MM.1S (cell line): ENCODE measurements around the gene CCDC90B.

Source experiments
- EZH2 ChIP-seq: fragments of 300-600 bp; sonication (generic); optimal IDR thresholded peaks from 2 replicates; pipeline ENCODE3; 2017; ENCODE audit warnings: low read depth, mild to moderate bottlenecking, antibody characterized with exemption, low read length, mixed read lengths
- EZH2phosphoT487 ChIP-seq: fragments of 300-600 bp; sonication (generic); IDR thresholded peaks from 2 replicates; pipeline ENCODE4 v1.6.1; 2018; ENCODE audit warnings: antibody characterized with exemption, low read length
- TF ChIP-seq, protein P1 (sequence below): fragments of 300-600 bp; sonication (generic); IDR thresholded peaks from 2 replicates; pipeline ENCODE4 v1.5.1; 2016; ENCODE audit warnings: antibody characterized with exemption, low read length, mixed read lengths

DNA sequence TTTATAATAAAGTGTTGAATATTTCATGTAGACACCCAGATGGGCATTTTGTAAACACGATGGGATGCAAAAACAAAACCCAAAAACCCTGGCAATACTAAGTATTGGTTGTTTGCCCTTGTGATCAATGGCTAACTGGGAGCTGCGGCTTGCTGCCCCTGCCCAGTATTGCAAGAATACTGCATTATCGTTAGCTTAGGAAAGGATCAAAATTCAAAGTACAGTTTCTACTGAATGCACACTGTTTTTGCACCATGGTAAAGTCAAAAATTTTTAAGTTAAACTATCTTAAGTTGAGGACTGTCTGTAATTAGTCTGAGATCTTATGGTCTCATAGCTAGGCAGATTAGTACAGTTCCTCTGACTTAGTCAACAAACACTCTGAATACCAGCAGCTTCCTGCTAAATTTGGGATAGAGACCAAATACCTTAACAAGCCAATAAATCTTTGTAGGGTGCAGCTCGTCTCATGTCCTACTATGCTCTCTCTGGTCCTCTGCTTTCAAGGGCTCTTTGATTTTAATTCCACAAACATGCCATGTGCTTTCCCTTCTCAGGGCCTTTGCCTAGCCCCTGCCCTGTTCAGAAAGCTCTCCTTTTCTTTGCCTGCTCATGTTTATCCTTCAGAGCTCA, 4.0 kb downstream of the CCDC90B start:
- no peak for TF ChIP-seq EZH2
- TF ChIP-seq, protein P1, sequence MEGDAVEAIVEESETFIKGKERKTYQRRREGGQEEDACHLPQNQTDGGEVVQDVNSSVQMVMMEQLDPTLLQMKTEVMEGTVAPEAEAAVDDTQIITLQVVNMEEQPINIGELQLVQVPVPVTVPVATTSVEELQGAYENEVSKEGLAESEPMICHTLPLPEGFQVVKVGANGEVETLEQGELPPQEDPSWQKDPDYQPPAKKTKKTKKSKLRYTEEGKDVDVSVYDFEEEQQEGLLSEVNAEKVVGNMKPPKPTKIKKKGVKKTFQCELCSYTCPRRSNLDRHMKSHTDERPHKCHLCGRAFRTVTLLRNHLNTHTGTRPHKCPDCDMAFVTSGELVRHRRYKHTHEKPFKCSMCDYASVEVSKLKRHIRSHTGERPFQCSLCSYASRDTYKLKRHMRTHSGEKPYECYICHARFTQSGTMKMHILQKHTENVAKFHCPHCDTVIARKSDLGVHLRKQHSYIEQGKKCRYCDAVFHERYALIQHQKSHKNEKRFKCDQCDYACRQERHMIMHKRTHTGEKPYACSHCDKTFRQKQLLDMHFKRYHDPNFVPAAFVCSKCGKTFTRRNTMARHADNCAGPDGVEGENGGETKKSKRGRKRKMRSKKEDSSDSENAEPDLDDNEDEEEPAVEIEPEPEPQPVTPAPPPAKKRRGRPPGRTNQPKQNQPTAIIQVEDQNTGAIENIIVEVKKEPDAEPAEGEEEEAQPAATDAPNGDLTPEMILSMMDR = no peak
- no peak for TF ChIP-seq EZH2phosphoT487
